Panc1 (cell line): Measurements from ENCODE around the gene GNAI1. TPM values are rescaled to one million over a fixed set of nuclear protein-coding genes. Genes with fewer than 3 reads are reported as not detected.
A peak's percentile ranks its signal among the peaks of the same experiment; 100 is the strongest.

ENCODE experiments used
- ATAC-seq: fragments of 200-7000 bp; cut with Tn5 transposase; 2 replicates; pipeline ENCODE4 v1.9.1; 2020; ENCODE audit warnings: mild to moderate bottlenecking, moderate library complexity
- Bru-seq: library from RNA; stranded (reverse); fragments of 400-500 nt; gene quantifications from one replicate; lab custom pipeline; 2021; lab: Mats Ljungman, UMichigan
- BruChase-seq, 2 experiments: library from RNA; stranded (reverse); fragments of 400-500 nt; gene quantifications; one replicate each; lab custom pipeline; 2021; lab: Mats Ljungman, UMichigan
- BruUV-seq: library from RNA; stranded (reverse); fragments of 400-500 nt; replicated peaks from 2 replicates; lab custom pipeline; 2021; lab: Mats Ljungman, UMichigan
- CTCF ChIA-PET: fragments of 300-600 bp; sonication (Branson Sonifier 250); formaldehyde crosslinking; loops from one replicate; lab custom pipeline; 2022; ENCODE audit warnings: antibody characterized with exemption; lab: Charles Lee
- POLR2A ChIA-PET: fragments of 300-600 bp; sonication (Branson Sonifier 250); formaldehyde crosslinking; loops from one replicate; lab custom pipeline; 2022; ENCODE audit warnings: antibody characterized with exemption; lab: Charles Lee
- DNase-seq: peaks from one replicate; pipeline ENCODE4 v3.0.0-alpha.2; 2010; ENCODE audit warnings: low read depth, low spot score
- H3K27ac ChIP-seq: 2 replicates; pipeline ENCODE4 v1.5.1; 2011; ENCODE audit warnings: mild to moderate bottlenecking, low read length, inconsistent platforms
- H3K27me3 ChIP-seq: fragments of 200-500 bp; sonication (Bioruptor generic); 2 replicates; pipeline ENCODE4 v1.6.0; 2014; ENCODE audit warnings: low read length, inconsistent platforms; ENCODE audit not compliant: control insufficient read depth, insufficient read depth
- H3K36me3 ChIP-seq: fragments of 200-500 bp; sonication (Bioruptor generic); 2 replicates; pipeline ENCODE4 v1.5.1; 2014; ENCODE audit warnings: inconsistent platforms, mild to moderate bottlenecking, low read length, moderate library complexity; ENCODE audit not compliant: control insufficient read depth, insufficient read depth
- H3K4me1 ChIP-seq: 2 replicates; pipeline ENCODE4 v1.5.1; 2011; ENCODE audit warnings: inconsistent platforms, mild to moderate bottlenecking, low read length, moderate library complexity; ENCODE audit not compliant: control insufficient read depth, insufficient read depth
- H3K4me3 ChIP-seq, 2 experiments: 2 replicates each; pipeline ENCODE4 v1.5.1; 2011 to 2012; ENCODE audit warnings: low read depth in 2 of 2, low read length in 2 of 2, mild to moderate bottlenecking in 2 of 2, inconsistent platforms in 1 of 2, moderate library complexity in 1 of 2
- H3K9me3 ChIP-seq: fragments of 200-500 bp; sonication (Bioruptor generic); 2 replicates; pipeline ENCODE4 v1.5.1; 2014; ENCODE audit warnings: low read depth, mild to moderate bottlenecking, inconsistent platforms, low read length, moderate library complexity; ENCODE audit not compliant: control insufficient read depth, insufficient read depth
- POLR2AphosphoS5 ChIP-seq: IDR thresholded peaks from 2 replicates; pipeline ENCODE4 v1.6.1; 2012; ENCODE audit warnings: mild to moderate bottlenecking, low read depth, low read length, moderate library complexity
- SIN3A ChIP-seq: IDR thresholded peaks from 2 replicates; pipeline ENCODE4 v1.6.1; 2012; ENCODE audit warnings: low read depth, mild to moderate bottlenecking, low read length, moderate library complexity, borderline replicate concordance; ENCODE audit not compliant: insufficient read depth
- TCF7L2 ChIP-seq: IDR thresholded peaks from 2 replicates; pipeline ENCODE4 v1.6.1; 2011; ENCODE audit warnings: mild to moderate bottlenecking, low read depth, low read length, inconsistent platforms
- in situ Hi-C: cut with HindIII; loops from 2 replicates; pipeline ENCODE4 v1.10.0; 2016; ENCODE audit warnings: low sequenced_read_pairs, low pct_unique_long_range_greater_than_20kb
- intact Hi-C: fragments of 100-400 bp; cut with micrococcal nuclease; formaldehyde crosslinking; loops from one replicate; pipeline ENCODE4 v1.10.0; 2022; ENCODE audit not compliant: unreplicated experiment
- long read RNA-seq: library from polyadenylated mRNA; unstranded; transcript quantifications from one replicate; pipeline ENCODE4 v2.0.0, GENCODE V29; 2021; ENCODE audit not compliant: unreplicated experiment
- polyA plus RNA-seq: library from polyadenylated mRNA; unstranded; fragments of >200 nt; gene quantifications from one replicate; pipeline ENCODE4 v1.2.1, GENCODE V29; 2012; ENCODE audit warnings: missing spikeins; ENCODE audit not compliant: insufficient read length
- total RNA-seq: library from RNA; stranded (reverse); gene quantifications from one replicate; pipeline ENCODE4 v1.2.1, GENCODE V29; 2021; ENCODE audit not compliant: unreplicated experiment
- TF ChIP-seq, protein P1 (sequence below), 2 experiments: IDR thresholded peaks; 2 replicates each; pipeline ENCODE4 v1.6.1; 2011 to 2012; ENCODE audit warnings: low read depth in 2 of 2, control low read depth in 1 of 2, low read length in 1 of 2, mild to moderate bottlenecking in 1 of 2, moderate library complexity in 1 of 2; ENCODE audit not compliant: insufficient read depth in 1 of 2
- TF ChIP-seq, protein P2 (sequence below): fragments of 450-650 bp; IDR thresholded peaks from 2 replicates; pipeline ENCODE4 v1.5.1; 2017; ENCODE audit warnings: mild to moderate bottlenecking

GNAI1 gene
- total RNA-seq (19.2 TPM), Bru-seq, nascent RNA (percentile 53 among the genes with signal in this experiment), BruChase-seq, experiment 1, labeled RNA remaining after a 2-hour chase (percentile 43 among the genes with signal in this experiment), BruChase-seq, experiment 2, labeled RNA remaining after a 6-hour chase (percentile 40 among the genes with signal in this experiment)
- 19.6 TPM for polyA plus RNA-seq
- long read RNA-seq, full-length matches to known transcripts: 64 of 85 reads
- long read RNA-seq, partial matches to known transcripts: 1 of 85 reads
- long read RNA-seq, other reads (novel, unspliced or antisense): 20 of 85 reads

DNA sequence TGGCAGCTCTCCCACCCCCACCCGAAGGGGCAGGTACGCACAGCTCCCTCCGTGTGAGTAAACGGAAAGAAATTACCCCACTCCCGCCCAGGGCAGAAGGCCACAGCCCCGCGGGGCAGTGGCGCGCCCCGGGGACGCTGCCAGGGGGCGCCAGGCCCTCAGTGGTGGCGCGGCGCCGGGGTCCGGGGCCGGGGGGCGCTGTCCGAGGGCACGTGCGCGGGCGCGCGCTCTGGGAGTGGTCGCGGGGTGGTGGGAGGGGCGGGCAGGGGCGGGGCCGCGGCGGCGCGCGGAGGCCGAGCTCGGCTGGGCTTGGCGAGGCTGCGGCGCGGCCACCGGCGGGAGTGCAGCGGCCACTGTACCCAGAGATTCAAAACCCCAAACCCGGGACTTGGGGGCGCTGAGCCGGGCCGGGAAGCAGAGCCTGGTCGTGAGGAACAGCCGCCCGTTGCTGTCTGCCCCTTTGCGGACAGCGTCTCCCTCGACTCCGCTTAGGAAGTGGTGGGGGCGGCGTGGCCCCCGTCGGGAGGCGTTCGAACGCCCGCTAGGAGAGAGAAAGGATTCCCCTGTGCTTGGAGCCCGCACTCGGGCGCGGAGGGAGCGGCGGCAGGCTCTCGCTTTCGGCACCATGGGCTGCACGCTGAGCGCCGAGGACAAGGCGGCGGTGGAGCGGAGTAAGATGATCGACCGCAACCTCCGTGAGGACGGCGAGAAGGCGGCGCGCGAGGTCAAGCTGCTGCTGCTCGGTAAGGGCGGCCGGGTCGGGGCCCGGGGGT is at the start of gene GNAI1:
GNAI1 (plus strand) TSS at position 296 of the 773 bp plus-strand sequence; CDS start at position 626, 330 bp downstream.
- in situ Hi-C loops: no loop called here
- TF ChIP-seq, protein P1, sequence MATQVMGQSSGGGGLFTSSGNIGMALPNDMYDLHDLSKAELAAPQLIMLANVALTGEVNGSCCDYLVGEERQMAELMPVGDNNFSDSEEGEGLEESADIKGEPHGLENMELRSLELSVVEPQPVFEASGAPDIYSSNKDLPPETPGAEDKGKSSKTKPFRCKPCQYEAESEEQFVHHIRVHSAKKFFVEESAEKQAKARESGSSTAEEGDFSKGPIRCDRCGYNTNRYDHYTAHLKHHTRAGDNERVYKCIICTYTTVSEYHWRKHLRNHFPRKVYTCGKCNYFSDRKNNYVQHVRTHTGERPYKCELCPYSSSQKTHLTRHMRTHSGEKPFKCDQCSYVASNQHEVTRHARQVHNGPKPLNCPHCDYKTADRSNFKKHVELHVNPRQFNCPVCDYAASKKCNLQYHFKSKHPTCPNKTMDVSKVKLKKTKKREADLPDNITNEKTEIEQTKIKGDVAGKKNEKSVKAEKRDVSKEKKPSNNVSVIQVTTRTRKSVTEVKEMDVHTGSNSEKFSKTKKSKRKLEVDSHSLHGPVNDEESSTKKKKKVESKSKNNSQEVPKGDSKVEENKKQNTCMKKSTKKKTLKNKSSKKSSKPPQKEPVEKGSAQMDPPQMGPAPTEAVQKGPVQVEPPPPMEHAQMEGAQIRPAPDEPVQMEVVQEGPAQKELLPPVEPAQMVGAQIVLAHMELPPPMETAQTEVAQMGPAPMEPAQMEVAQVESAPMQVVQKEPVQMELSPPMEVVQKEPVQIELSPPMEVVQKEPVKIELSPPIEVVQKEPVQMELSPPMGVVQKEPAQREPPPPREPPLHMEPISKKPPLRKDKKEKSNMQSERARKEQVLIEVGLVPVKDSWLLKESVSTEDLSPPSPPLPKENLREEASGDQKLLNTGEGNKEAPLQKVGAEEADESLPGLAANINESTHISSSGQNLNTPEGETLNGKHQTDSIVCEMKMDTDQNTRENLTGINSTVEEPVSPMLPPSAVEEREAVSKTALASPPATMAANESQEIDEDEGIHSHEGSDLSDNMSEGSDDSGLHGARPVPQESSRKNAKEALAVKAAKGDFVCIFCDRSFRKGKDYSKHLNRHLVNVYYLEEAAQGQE (IDR thresholded peaks at IDR 0.05; ENCODE audit: insufficient read depth in 1 of 2, low read depth in 2 of 2, low read length in 1 of 2): no peak
- TF ChIP-seq TCF7L2 (no peak), POLR2AphosphoS5 (peak; percentile 51; the same call in 1 of the 2 replicates), SIN3A (0 out of 2 replicates have a peak, but pooled peaks have one; percentile 46)
- TF ChIP-seq, protein P2, sequence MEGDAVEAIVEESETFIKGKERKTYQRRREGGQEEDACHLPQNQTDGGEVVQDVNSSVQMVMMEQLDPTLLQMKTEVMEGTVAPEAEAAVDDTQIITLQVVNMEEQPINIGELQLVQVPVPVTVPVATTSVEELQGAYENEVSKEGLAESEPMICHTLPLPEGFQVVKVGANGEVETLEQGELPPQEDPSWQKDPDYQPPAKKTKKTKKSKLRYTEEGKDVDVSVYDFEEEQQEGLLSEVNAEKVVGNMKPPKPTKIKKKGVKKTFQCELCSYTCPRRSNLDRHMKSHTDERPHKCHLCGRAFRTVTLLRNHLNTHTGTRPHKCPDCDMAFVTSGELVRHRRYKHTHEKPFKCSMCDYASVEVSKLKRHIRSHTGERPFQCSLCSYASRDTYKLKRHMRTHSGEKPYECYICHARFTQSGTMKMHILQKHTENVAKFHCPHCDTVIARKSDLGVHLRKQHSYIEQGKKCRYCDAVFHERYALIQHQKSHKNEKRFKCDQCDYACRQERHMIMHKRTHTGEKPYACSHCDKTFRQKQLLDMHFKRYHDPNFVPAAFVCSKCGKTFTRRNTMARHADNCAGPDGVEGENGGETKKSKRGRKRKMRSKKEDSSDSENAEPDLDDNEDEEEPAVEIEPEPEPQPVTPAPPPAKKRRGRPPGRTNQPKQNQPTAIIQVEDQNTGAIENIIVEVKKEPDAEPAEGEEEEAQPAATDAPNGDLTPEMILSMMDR: peak; percentile 78
- ATAC-seq: peak; percentile 91
- H3K9me3 ChIP-seq: no peaks in the 10 kb centered on the region
- no TSS peak for BruUV-seq
- CTCF ChIA-PET: interaction anchor here (0.6 to 1.1 kb wide), 7 partner anchors 11 to 1335 kb away, joined by 3 to 9 read pairs (median 4); no protein-coding TSS in a partner anchor
- POLR2A ChIA-PET: interaction anchor here (0.7 kb wide), 1 partner anchor 35 kb away, joined by 8 read pairs; no protein-coding TSS in a partner anchor
- peaks cover 25% of the 10 kb centered on the region for H3K4me1 ChIP-seq
- intact Hi-C loops: no loop called here
- H3K36me3 ChIP-seq: peaks cover 2% of the 10 kb centered on the region; the same call in 1 of the 2 replicates
- peak within 1 kb of the TSS; percentile 78 for H3K27ac ChIP-seq
- peak within 1 kb of the TSS; percentile 65 to 94 for H3K4me3 ChIP-seq
- DNase-seq: no peak
- no peaks in the 10 kb centered on the region for H3K27me3 ChIP-seq

DNA sequence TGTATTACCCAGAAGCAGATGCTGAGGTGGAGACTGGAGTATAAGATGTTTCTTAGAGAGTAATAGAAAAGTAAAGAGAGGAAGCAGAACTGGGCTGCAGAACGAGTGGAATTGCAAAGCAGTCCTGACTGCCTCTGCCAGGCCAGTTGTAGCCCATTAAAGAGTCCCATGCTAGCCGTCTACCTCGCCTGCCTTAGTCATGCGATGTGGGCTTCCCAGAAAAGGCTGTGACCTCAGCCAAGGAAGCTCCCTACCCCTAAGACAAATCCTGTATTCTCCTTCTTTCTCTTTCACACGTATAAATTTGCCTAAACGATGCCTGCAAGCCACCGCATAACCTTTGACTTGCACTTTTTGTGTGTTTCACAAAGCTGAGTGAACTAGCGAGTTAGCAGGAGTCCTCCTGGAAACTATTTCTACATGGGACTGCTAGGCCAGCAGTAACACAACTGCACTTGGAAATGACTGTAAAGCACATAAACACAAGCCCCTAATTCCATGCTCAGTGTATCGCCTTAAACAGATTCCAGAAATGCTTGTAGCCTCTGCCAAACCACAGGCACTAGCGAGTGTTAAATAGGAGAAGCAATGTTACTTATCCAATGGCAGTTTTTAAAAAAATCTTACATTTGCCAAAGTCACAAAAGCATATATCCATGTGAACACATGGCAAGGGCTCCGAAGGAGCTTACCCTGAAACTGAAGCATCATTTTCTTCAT is 47.4 kb upstream of the GNAI1 start:
- TF ChIP-seq, protein P2: no peak
- TF ChIP-seq, protein P1 (IDR thresholded peaks at IDR 0.05; ENCODE audit: insufficient read depth in 1 of 2, low read depth in 2 of 2, low read length in 1 of 2): no peak
- no TSS peak for BruUV-seq
- Histone ChIP-seq H3K4me3 (no peak overlapping the region), H3K27ac (no peak overlapping the region), H3K36me3 (no peaks in the 10 kb centered on the region), H3K4me1 (peaks cover 3% of the 10 kb centered on the region; the same call in 1 of the 2 replicates), H3K27me3 (0 out of 2 replicates have a peak, but pooled peaks cover 2% of the 10 kb centered on the region), H3K9me3 (no peaks in the 10 kb centered on the region)
- POLR2A ChIA-PET: no interaction called here
- CTCF ChIA-PET: no interaction called here
- in situ Hi-C loops (no loop called here), intact Hi-C loops (no loop called here)
- ATAC-seq (peak; percentile 63), DNase-seq (no peak)
